HG03175 (cell line): ENCODE measurements around the gene ECHS1.

Source experiments
- ATAC-seq: cut with Tn5 transposase; IDR thresholded peaks from one replicate; pipeline ENCODE4 v1.9.1; 2021; ENCODE audit warnings: mild to moderate bottlenecking, moderate library complexity; ENCODE audit not compliant: unreplicated experiment

The ECHS1 gene

GRCh38 chr10:133347710-133348517 lies 25.2 kb downstream of the ECHS1 start:
- no peak for ATAC-seq

GRCh38 chr10:133346413-133346812 lies 26.7 kb downstream of the ECHS1 start:
- ATAC-seq, result no peak

- no peak for ATAC-seq
Observed at GRCh38 chr10:133344236-133344635, 28.9 kb downstream of the ECHS1 start.

GRCh38 chr10:133343558-133343957 lies 29.6 kb downstream of the ECHS1 start:
- ATAC-seq, result no peak

DNA sequence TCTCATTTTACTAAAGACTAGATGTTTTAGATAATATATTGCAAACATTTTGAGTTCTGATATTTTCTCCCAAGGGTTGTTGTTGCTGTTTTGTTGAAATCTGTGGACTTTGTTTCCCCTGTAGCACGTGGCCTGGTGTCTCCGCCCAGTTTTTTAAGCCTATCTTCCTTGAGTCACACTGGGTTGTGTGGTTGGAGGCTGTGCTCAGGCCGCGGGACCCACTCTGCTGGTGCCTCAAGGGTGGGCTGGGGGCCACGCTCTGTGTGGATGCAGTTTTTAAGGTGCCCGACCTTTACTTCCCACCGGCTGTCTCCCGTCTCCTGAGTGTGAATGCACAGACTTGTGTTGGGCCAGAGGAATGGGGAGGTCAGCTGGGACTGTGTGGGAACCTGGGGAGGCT lies 30.2 kb downstream of the ECHS1 start:
- no peak for ATAC-seq

DNA sequence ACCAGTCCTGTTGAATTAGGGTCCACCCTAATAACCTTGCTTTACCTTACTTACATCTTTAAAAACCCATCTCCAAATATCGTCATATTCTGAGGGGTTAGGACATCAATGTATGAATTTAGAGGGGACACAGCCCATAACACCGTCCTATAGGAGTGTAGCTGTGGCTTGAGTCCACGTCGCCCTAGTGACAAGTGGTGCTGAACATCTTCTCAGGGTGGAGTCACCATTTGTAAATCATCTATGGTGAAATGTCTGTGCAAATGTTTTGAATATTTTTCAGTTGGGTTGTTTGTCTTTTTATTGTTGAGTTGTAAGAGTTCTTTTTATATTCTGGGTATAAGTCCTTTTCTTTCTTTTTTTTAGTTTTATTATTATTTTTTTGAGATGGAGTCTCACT lies 31.2 kb downstream of the ECHS1 start:
- no peak for ATAC-seq

- no peak for ATAC-seq
Observed at GRCh38 chr10:133339708-133340380, 33.3 kb downstream of the ECHS1 start.

DNA sequence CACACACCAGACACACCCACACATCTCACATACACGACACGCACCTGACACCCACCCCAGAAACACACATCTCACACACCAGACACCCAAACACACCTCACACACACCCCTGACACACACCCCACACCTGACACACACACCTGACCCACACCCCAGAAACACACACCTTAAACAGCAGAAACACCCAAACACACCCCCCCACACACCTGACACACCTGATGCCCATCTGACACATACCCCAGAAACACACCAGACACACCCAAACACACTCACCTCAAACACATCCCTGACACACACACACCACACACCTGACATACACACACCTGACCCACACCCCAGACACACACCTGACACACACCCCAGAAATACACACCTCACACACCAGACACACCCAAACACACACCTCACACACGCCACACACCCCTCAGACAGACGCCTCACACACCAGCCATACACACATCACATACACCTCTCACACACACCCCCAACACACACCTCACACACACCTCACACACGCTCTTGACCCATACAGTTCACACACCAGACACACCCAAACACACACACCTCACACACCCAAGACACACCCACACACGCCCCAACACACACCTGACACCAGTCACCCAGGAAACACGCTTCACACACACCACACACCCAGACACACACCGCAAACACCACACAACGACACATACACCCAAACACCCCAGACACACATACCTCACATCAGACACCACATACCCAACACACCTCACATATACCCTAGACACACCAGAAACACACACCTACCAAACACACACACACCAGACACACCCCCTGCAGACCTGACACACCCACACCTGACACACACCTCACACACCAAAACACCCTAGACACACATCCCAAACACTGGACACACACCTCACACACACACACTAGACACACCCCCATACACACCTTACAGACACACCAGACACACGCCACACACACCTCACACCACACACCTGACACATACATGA lies 34.8 kb downstream of the ECHS1 start:
- ATAC-seq, result no peak

DNA sequence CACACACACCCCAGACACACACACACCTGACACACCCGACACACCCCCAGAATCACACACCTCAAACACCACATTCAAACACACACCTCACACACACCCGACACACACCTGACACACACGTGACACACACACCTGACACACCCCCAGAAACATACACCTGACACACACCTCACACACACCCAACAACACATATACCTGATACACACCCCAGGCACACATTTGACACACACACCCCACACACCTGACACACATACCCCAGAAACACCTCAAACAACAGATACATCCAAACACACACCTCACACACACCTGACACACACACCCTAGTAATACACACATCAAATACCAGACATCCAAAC lies 35.8 kb downstream of the ECHS1 start:
- ATAC-seq, result no peak

- ATAC-seq, result no peak
Observed at GRCh38 chr10:133336577-133337369, 36.4 kb downstream of the ECHS1 start, which contains the start of gene CALY. CALY (minus strand) TSS chr10:133336896; CDS start chr10:133328989, 7,907 bp downstream.

DNA sequence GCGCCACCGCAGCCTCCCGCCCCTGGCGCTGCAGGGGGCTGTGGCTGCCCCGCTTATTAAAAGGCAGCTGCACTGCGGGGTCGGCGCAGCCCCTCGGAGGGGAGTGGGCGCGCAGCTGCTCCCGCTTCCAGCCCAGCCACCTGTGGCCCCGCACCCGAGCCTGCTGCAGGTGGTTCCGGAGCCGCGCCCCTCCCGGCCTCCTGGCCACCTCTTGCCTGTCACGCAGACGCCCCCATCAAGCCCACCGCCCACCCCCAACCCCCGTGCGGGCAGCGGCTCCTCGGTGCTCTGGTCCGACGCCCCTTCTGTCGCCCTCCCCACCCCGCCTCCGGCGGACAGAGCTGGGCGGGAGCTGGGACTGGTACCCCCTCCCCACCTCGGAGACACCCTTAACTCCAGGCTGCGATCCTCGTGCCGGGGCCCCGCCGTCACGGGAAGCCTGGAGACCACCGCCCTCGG lies 37.0 kb downstream of the ECHS1 start:
- ATAC-seq, result no peak

DNA sequence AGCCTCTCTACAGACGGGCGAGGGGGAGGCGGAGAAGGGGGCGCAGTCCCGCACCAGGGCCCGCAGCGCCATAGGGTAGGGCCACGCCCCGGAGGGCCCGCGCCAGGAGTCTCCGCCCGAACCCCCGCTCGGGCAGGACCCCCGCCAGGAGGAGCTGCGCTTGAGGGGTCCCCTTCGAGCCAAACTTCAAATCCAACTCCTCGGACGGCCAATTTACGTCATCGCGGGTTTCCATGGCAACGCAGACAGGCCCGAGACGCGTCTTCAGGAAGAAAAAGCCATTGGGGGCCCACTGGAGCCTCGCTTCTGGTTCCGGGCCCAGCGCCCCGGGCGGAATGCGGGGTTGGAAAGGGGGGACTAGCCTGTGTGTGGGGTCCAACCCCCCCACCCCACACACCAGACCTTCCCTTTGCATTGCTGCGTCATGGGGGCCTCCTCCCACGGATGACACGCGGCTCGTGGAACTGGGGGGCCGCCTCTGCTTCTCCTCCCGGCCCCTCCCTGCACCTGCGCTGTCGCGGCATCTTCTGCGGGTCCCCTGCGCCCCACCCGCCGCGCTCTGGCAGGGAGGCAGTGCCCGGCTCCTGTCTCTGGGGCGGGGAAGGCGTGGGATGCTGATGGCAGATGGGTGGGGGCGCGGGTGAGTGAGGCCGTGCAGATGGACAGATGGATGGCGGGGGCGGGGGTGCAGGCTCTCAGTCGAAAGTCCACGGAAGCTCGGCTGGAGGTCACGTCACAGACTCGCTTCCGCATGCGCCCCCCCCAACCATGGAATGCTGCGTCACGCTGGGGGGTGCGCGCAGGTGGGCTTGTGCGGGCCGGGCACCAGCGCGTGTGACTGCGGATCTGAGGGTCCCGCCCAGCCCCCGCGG lies 37.7 kb downstream of the ECHS1 start:
- no peak for ATAC-seq

- no peak for ATAC-seq
Observed at GRCh38 chr10:133334503-133335245, 38.5 kb downstream of the ECHS1 start.

GRCh38 chr10:133332936-133333699 lies 40.0 kb downstream of the ECHS1 start:
- ATAC-seq, result no peak

DNA sequence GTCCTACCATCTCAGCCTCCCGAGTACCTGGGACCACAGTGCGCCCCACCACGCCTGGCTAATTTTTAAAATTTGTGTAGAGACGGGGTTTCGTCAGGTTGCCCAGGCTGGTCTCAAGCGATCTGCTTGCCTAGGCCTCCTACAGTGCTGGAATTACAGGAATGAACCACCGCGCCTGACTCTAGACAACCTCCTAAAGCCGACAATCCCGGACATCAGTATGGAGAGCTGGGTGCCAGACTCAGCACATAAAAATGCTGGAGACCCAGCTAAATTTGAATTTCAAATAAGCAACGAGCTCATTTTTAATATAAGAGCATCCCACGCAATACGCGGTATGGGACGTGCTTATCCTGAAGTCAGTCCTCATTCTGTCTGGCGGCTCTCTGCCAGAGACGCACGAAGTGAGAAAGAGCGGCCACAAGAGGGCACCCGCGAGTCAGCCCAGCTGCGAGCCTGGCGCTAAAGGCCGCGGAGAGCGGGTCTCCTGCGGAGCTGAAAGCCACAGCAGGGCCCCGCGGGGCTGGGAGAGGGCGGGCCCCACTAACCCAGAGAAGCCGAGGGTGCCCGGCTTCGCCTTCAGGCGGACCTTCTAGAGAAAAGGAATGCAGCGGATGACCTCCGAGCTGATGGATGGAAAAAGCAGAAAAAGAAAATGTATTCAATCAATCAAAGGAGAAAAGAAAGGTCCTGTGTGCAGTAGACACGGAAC lies 43.5 kb downstream of the ECHS1 start:
- peak; percentile 83 for ATAC-seq

DNA sequence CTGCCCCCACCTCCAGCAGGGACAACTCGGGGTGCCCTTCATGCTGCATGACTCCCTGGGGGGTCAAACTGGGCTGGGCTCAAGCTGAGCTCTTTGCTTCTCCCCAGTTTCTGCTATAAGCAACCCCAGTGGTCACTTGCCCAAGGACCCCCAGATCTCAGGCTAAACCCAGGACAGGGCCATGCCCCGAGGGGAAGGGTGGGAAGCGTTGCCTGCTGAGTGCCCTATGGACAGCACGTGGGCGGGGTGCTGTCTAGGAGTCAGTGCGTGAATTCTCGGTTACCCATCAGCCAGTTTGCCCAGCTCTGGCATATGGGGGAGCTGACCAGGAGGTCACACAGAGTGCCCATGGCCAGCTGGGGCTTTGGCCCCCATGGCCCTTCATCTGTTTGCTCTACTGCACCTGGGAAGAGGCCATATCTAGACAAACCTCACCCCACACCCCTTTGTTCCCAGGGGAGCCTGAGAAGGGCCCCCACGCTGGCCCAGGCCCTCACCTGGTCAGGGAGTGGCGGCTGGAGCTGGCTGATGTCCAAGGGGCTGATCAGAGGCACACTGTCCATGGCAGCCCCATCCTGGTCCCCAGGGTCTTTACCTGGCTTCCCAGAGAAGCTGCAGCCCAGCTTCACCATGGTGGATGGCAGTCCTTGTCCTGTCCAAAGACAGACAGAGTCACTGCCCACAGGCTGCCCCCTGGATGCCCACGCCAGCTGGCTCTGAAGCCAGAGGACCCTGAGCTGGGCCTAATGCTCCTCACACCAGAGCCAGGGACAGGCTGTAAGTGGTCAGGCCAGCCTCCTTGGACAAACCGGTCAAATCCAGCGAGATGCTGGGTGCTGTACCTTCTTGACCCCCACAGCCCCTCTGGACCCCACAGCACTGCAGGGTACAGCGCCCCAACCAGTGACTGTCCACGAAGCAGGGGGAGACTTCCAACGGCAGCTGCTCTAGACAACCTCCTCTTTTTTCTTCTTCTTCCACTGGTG lies 44.5 kb downstream of the ECHS1 start:
- ATAC-seq, result no peak
